ENCODE results near the gene KRT8. TPM values are rescaled to one million over a fixed set of nuclear protein-coding genes. Genes with fewer than 3 reads are reported as not detected.
"Not testable (repeated sequence)": the region's sequence is repeated elsewhere in the genome, so short reads cannot be mapped to it uniquely, and the experiment has no call there.

Gene KRT8
- total RNA-seq, 2 donors from 2014 or later: 0.33 TPM; not detected in 1

- Mint-ChIP-seq H3K9me3 (no peaks in the 10 kb centered on the region), H3K4me1 (ENCODE audit: low read depth in 2 of 2) (peaks cover 24 to 26% of the 10 kb centered on the region in 2 donors), H3K36me3 (no peaks in the 10 kb centered on the region), H3K4me3 (no peak overlapping the region), H3K27me3 (peaks cover 0 to 4% of the 10 kb centered on the region in 2 donors), H3K27ac (no peak overlapping the region)
- peak; percentile 62 to 74 for ATAC-seq
- peak; percentile 78 for DNase-seq (ENCODE audit: low spot score)
Measured at GRCh38 chr12:52870361-52871290, 34.2 kb downstream of the KRT8 start.

GRCh38 chr12:52867642-52868041 lies 37.2 kb downstream of the KRT8 start:
- ATAC-seq (no peak), DNase-seq (ENCODE audit: low spot score) (no peak)
- H3K27me3 Mint-ChIP-seq: no peaks in the 10 kb centered on the region
- H3K4me1 Mint-ChIP-seq (ENCODE audit: low read depth in 2 of 2): peaks cover 6 to 11% of the 10 kb centered on the region in 2 donors
- no peak overlapping the region for H3K27ac Mint-ChIP-seq
- no peaks in the 10 kb centered on the region for H3K9me3 Mint-ChIP-seq
- H3K4me3 Mint-ChIP-seq: no peak overlapping the region
- H3K36me3 Mint-ChIP-seq: no peaks in the 10 kb centered on the region

GRCh38 chr12:52867152-52867551 lies 37.7 kb downstream of the KRT8 start:
- Mint-ChIP-seq H3K36me3 (no peaks in the 10 kb centered on the region), H3K27me3 (no peaks in the 10 kb centered on the region), H3K9me3 (no peaks in the 10 kb centered on the region), H3K4me1 (ENCODE audit: low read depth in 2 of 2) (peaks cover 5 to 11% of the 10 kb centered on the region in 2 donors), H3K27ac (no peak overlapping the region), H3K4me3 (no peak overlapping the region)
- no peak for ATAC-seq
- DNase-seq (ENCODE audit: low spot score): no peak

- ATAC-seq (no peak), DNase-seq (ENCODE audit: low spot score) (no peak)
- Mint-ChIP-seq H3K36me3 (no peaks in the 10 kb centered on the region), H3K9me3 (no peaks in the 10 kb centered on the region), H3K4me3 (no peak overlapping the region), H3K27ac (no peak overlapping the region), H3K27me3 (no peaks in the 10 kb centered on the region), H3K4me1 (ENCODE audit: low read depth in 2 of 2) (peaks cover 5 to 7% of the 10 kb centered on the region in 2 donors)
Measured at GRCh38 chr12:52865090-52865944, 39.6 kb downstream of the KRT8 start.

GRCh38 chr12:52862023-52862422 lies 42.9 kb downstream of the KRT8 start:
- Mint-ChIP-seq H3K27me3 (no peaks in the 10 kb centered on the region), H3K4me1 (ENCODE audit: low read depth in 2 of 2) (peaks cover 0 to 3% of the 10 kb centered on the region in 2 donors), H3K36me3 (no peaks in the 10 kb centered on the region), H3K4me3 (no peak overlapping the region), H3K27ac (no peak overlapping the region), H3K9me3 (no peaks in the 10 kb centered on the region)
- no peak for DNase-seq (ENCODE audit: low spot score)
- ATAC-seq: no peak

- Mint-ChIP-seq H3K36me3 (no peaks in the 10 kb centered on the region), H3K4me1 (ENCODE audit: low read depth in 2 of 2) (peaks cover 0 to 3% of the 10 kb centered on the region in 2 donors), H3K9me3 (no peaks in the 10 kb centered on the region), H3K27ac (no peak overlapping the region), H3K27me3 (no peaks in the 10 kb centered on the region), H3K4me3 (no peak overlapping the region)
- ATAC-seq (no peak), DNase-seq (ENCODE audit: low spot score) (no peak)
Measured at GRCh38 chr12:52861511-52861910, 43.4 kb downstream of the KRT8 start.

GRCh38 chr12:52860102-52860823 lies 44.6 kb downstream of the KRT8 start:
- peaks cover 0 to under 1% of the 10 kb centered on the region in 2 donors for H3K27me3 Mint-ChIP-seq
- no peaks in the 10 kb centered on the region for H3K9me3 Mint-ChIP-seq
- no peak for DNase-seq (ENCODE audit: low spot score)
- no peak overlapping the region for H3K27ac Mint-ChIP-seq
- H3K4me1 Mint-ChIP-seq (ENCODE audit: low read depth in 2 of 2): peaks cover 0 to 3% of the 10 kb centered on the region in 2 donors
- no peaks in the 10 kb centered on the region for H3K36me3 Mint-ChIP-seq
- no peak overlapping the region for H3K4me3 Mint-ChIP-seq
- ATAC-seq: no peak

GRCh38 chr12:52857500-52857899 lies 47.4 kb downstream of the KRT8 start:
- ATAC-seq (no peak), DNase-seq (ENCODE audit: low spot score) (no peak)
- no peak overlapping the region for H3K4me3 Mint-ChIP-seq
- H3K36me3 Mint-ChIP-seq: no peaks in the 10 kb centered on the region
- no peak overlapping the region for H3K27ac Mint-ChIP-seq
- H3K27me3 Mint-ChIP-seq: peaks cover 8 to 9% of the 10 kb centered on the region in 2 donors
- no peaks in the 10 kb centered on the region for H3K9me3 Mint-ChIP-seq
- peaks cover 0 to 6% of the 10 kb centered on the region in 2 donors for H3K4me1 Mint-ChIP-seq (ENCODE audit: low read depth in 2 of 2)

GRCh38 chr12:52856787-52857186 lies 48.1 kb downstream of the KRT8 start:
- H3K4me3 Mint-ChIP-seq: no peak overlapping the region
- no peaks in the 10 kb centered on the region for H3K36me3 Mint-ChIP-seq
- no peak for DNase-seq (ENCODE audit: low spot score)

GRCh38 chr12:52856077-52856476 lies 48.8 kb downstream of the KRT8 start:
- not testable (repeated sequence) for H3K4me1 Mint-ChIP-seq (ENCODE audit: low read depth in 2 of 2); H3K4me3 Mint-ChIP-seq; H3K36me3 Mint-ChIP-seq; H3K27me3 Mint-ChIP-seq; ATAC-seq; H3K9me3 Mint-ChIP-seq; H3K27ac Mint-ChIP-seq; DNase-seq (ENCODE audit: low spot score)

More at GRCh38 chr12:52856787-52857186, 48.1 kb downstream of the KRT8 start:
- Mint-ChIP-seq H3K9me3 (no peaks in the 10 kb centered on the region), H3K4me1 (ENCODE audit: low read depth in 2 of 2) (peaks cover 0 to 6% of the 10 kb centered on the region in 2 donors), H3K27ac (no peak overlapping the region), H3K27me3 (peaks cover 8 to 9% of the 10 kb centered on the region in 2 donors)
- ATAC-seq: no peak

GRCh38 chr12:52851787-52852186 lies 53.1 kb downstream of the KRT8 start:
- no peak for ATAC-seq
- peaks cover 0 to 8% of the 10 kb centered on the region in 2 donors for H3K4me1 Mint-ChIP-seq (ENCODE audit: low read depth in 2 of 2)
- no peak for DNase-seq (ENCODE audit: low spot score)

GRCh38 chr12:52850681-52851080 lies 54.2 kb downstream of the KRT8 start:
- no peaks in the 10 kb centered on the region for H3K9me3 Mint-ChIP-seq
- H3K4me3 Mint-ChIP-seq: no peak overlapping the region
- H3K36me3 Mint-ChIP-seq: no peaks in the 10 kb centered on the region
- ATAC-seq (no peak), DNase-seq (ENCODE audit: low spot score) (no peak)
- H3K4me1 Mint-ChIP-seq (ENCODE audit: low read depth in 2 of 2): peaks cover 0 to 10% of the 10 kb centered on the region in 2 donors
- no peak overlapping the region for H3K27ac Mint-ChIP-seq
- peaks cover 8 to 13% of the 10 kb centered on the region in 2 donors for H3K27me3 Mint-ChIP-seq

More at GRCh38 chr12:52851787-52852186, 53.1 kb downstream of the KRT8 start:
- Mint-ChIP-seq H3K27ac (no peak overlapping the region), H3K27me3 (peaks cover 8 to 13% of the 10 kb centered on the region in 2 donors), H3K9me3 (no peaks in the 10 kb centered on the region), H3K36me3 (no peaks in the 10 kb centered on the region), H3K4me3 (no peak overlapping the region)

- Mint-ChIP-seq H3K9me3 (no peaks in the 10 kb centered on the region), H3K36me3 (no peaks in the 10 kb centered on the region), H3K27ac (no peak overlapping the region), H3K27me3 (peaks cover 8 to 9% of the 10 kb centered on the region in 2 donors), H3K4me1 (ENCODE audit: low read depth in 2 of 2) (peaks cover 0 to 14% of the 10 kb centered on the region in 2 donors), H3K4me3 (no peak overlapping the region)
- no peak for ATAC-seq
- no peak for DNase-seq (ENCODE audit: low spot score)
Measured at GRCh38 chr12:52849511-52849910, 55.4 kb downstream of the KRT8 start.
